HG03139 (cell line): ENCODE results near the gene ROBO1.

ENCODE experiments used
- ATAC-seq: cut with Tn5 transposase; IDR thresholded peaks from one replicate; pipeline ENCODE4 v1.9.1; 2021; ENCODE audit not compliant: unreplicated experiment

The ROBO1 gene

DNA sequence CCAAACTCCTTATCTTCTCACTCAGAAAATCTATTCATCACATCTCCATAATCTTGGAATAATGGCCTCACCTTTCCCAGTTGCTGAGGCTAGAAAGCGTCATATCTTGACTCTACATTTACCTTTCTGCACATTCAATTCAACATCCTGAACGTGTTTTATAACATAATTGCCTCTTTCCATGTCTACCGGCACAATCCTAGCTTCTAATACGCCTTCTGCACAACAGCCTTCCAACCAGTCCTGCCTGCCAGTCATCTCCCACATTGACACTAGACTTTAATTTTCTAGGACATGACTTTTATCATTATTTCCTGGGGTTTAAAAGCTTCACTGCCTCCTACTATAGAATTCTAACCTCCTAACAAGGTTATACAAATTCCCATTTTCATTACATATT is 906.6 kb downstream of the ROBO1 start:
- no peak for ATAC-seq

DNA sequence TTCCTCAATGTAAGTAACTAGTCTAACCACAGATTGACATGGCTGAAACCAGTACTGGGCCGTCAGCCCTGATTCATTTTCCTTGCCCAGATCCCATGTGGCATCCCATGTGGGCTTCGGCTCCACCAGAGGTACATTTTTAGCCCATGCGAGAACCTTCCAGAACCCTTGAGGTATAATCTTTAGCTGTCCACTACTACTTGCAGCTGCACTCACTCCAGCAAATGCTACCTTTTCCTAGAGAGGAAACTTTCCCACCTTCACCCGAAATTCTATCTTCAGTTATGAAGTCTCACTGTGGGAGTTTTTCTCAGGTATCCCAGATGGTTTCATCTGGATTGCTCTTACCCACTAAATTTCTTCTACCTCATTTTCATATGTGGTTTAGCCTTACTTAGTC is 907.2 kb downstream of the ROBO1 start:
- ATAC-seq, result no peak

DNA sequence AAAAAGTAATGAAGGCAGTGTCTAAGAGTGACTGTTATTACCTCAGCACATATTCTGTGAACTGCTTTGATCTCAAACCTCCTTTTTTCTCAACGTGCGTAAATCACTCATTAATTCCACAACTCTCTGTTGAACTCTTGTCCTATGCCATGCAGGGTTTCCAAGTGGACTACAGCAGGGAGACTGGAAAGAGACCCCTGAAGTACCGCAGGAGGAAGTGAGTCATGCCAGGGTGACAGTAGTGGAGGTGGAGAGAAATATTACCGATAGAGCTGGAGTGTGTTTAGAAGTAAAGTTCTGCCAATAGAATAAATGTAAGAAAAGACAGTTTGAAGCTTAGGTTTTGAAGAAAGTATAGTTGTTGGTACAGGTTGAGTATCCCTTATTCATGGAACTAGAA is 908.9 kb downstream of the ROBO1 start:
- no peak for ATAC-seq

DNA sequence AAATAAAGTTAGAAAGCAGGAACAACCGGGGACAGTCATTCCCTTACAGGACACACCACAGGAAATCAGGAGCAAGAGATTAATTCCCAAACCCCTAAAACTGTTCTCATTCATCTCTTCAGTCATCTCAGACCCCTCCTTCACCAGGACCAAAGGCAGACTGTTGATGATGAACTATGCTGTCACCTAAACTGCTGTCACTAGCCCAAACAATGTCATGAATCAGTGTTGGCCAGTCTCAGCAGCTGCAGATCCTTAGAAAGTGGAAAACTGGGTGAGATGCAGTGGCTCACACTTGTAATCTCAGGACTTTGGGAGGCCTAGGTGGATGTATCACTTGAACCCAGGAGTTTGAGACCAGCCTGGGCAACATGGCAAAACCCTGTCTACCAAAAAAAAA is 909.6 kb downstream of the ROBO1 start:
- no peak for ATAC-seq

DNA sequence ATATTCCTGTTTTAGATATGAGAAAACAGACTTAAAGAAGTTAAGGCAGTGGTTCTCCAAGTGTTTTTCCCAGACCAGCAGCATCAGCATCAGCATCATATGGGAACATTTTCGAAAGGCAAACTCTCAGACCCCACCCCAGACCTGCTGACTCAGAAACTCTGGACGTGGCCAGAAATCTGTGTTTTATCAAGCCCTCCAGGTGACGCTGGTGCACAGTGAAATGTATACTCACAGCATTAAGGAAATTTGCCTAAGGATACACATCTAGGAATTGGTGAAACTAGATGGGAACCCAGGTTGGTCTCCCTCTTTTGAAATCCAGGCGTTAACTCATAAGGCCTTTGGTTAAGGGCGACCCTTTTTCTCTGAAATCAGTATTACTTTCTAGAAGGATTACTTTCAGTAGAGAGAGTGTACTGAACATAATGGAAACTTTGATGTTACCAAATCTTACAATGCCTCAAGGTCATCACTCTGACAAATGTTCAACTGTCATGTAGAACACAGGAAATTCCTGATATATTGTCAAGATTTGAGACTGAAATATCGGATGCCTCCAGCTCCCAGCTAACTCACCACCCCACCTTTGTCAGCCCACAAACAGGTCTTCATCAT is 910.2 kb downstream of the ROBO1 start:
- no peak for ATAC-seq

DNA sequence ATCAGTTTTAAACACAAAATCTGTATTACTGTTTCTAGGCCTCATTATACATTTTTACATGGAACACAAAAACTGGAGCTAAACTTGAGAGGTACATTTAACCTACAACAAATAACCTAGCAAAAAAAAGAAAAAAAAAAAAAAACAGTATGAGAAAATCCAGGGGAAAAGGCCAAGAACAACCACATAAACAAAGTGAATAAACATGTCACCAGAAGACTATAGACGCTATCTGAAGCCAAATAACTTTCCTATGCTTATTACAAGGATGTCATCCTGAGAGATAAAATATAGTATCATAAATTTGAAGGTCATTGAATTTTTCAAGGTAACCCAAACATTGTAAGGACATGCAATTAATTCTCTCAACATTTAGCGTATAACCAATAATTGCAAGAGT is 911.6 kb downstream of the ROBO1 start:
- no peak for ATAC-seq

DNA sequence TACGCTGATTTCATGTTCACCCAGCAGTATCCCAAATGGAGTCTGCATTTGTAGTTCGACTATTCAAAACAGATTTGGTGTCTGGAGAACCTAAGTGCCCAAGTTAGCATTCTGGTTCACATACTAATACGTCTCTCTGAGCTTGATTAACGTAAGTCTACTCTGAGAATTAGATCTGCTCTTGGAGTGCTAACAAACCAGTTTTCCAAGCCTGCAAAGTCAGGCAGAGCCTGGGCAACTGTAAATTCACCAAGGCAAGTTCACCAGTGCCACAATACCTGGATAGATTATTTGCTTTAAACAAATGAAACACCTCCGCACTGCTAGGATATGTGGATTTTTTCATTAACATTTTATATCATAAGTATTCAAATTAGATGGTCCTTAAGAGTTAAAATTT is 912.6 kb downstream of the ROBO1 start:
- ATAC-seq, result no peak

DNA sequence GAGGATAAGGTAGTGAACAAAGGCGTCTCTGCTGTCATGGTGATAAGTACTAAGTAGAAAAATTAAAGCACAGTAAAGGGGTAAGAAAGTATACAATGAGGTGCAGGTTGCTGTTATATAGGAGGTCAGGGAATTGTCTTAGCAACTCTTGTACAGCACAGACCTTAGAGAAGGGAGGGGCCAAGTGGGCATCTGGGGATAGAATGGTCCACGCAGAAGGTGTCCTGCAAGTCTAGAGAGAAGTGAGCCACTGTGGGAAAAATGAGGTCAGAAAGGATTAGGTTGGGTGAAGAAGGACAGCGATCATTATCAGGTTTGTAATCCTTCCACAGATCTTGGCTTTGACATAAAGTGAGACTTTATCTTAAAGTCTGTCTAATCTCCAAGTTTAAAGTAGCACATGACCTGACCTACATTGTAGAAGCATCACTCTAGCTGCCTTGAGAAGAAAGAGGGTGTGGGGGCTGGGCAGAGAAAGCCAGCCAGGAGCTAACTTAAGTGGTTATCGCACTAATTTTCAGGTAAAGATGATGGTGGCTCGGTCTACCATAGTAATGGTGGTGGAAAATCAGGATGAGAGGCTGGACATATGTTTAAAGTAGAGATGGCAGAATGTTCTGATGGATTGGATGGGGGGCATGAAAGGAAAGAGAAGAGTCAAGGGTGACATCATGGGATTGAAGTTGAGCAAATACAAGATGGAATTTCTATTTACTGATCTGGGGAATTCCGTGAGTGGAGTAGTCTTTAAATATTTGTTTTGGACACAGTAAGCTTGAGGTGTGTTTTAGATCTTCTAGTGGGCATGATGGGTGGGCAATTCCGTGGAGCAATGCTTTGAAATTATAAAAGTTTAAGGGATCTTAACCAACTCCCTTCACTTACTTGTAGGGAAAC is 919.2 kb downstream of the ROBO1 start:
- no peak for ATAC-seq

DNA sequence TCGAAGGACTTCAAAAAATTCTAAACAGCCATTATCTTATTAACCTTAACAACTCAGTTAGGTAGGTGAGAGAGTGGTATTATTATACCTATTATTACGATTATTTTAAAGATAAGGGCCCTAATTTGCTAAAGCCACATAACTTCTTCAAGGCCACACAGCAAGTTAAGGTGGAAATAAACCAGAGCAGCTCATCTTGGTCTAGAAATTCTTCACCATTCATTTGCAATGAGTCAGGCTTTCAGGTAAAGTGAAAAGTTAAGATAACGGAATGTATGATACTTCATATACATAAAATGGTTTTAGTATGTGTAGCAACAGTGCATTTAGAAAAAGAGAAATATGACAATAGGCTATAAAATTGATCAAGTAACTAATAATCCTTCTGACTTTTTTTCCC is 920.2 kb downstream of the ROBO1 start:
- no peak for ATAC-seq

DNA sequence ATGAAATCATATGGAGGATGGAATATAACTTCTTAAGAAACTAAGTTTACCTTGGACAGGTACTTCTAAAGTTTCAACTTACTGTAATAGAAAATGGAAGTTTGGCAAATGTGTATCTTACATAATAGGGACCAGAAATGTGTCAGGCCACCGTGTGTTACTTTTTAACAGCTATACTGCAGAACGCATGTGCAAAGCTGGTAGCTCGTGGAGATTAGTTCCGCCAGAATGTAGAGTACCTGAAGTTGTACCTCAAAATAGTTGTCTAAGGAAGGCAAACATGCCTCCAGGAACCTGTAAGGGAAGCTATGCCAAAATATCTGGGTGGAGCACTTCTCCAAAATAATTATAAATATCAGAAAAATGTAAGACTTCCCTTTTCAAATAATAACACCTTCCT is 920.6 kb downstream of the ROBO1 start:
- no peak for ATAC-seq

DNA sequence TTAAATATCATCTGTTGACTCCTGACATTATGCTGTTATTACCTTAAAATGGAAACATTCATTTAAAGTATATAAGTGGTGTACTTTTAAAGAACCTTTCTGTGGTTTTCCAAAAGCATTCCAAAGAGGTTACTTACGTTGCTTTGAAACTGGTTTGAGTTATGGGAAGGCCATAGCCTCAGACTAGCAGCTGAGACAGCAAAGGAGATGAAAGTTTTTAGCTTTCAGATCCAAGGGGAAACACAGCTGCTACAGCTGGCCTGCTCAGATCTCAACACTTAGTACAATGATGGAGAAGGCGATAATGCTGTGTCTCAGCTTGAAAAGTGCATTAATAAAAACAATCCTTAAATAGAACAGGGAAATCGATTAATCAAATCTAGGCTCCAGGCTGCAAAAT is 921.1 kb downstream of the ROBO1 start:
- ATAC-seq, result no peak

DNA sequence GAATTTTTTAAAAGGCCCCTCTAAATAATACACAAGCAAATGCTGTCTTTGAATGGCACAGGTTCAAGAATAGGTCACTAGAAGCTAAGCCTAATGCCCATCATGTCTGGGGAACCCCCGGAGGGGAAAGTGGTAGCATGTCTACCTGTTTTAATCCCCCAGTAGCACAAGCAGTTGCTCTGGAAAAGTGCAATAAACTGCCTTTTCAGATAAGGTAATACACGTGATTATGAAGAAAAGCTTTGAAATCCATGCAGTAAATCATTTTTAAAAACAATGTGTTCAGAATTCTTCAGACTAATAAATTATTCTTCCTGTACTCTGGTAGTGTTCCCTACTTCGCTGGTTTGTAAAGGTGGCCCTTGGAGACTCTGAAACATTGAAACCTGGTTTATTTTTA is 922.2 kb downstream of the ROBO1 start:
- ATAC-seq, result no peak

DNA sequence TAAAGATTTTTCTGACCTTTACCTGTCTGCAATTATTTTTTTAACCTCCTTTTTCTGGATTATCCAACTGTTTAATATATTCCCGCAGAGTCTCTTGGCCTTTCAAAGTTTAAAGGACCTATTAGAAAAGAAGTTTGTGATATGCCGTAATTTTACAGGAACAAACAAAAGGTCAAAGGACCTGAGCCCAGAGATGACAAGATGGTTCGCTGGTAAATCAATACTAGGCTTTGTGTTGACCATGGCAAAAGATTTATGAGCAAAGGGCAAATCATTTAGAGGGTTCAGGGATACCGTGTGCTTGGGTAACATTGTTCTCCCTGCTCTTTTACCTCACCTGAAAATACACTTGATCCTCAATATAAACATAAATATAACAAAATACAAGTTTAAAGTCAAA is 923.5 kb downstream of the ROBO1 start:
- ATAC-seq, result no peak

DNA sequence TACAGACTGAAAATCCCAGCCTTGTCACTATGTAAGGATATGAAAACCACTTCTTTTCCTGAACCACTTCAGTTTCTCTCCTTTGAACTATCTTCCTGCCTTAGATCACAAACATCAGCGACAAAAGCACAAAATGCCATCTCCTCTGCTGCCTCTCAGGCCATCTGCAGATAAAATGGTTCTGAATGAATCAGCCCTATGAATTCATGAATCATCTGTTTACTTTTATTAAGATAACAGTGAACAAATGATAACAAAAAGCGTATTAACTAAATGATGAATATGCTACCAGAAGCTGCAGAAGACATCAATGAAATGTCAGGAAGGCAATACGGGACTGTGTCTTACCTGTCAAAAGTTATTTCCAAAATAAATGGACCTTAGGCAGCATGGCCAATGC is 928.1 kb downstream of the ROBO1 start:
- no peak for ATAC-seq

DNA sequence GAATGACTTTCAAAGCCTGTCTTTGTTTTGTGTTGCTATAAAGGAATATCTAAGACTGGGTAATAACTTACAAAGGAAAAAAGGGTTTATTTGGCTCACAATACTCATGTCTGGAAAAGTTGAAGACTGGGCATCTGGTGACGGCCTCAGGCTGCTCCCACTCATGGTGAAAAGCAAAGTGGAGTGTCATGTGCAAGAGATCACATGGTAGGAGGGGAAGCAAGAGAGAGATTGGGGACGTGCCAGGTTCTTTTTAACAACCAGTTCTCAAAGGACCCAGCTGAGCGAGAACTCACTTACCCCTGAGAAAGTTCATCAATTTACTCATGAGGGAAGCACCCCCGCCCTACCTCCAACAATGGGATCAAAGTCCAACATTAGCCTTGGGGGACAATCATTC is 929.4 kb downstream of the ROBO1 start:
- ATAC-seq, result no peak

DNA sequence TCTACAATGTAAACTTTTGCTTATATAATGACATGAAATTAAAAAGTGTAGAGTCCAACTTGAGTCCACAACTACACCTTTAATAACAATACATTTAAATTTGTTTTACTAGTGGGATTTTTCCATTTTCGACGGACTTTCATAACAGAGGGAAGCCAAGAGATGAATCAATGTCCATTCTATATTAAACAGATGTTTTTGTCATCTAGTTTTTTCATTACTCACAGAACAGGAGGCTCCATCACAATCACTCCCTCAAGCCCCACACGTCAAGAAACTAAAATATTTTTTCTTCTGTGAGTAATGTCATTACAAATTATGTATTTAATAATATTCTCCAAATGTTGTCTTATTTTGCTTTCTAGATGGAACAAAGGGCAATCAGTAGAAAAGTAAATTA is 932.9 kb downstream of the ROBO1 start:
- no peak for ATAC-seq

DNA sequence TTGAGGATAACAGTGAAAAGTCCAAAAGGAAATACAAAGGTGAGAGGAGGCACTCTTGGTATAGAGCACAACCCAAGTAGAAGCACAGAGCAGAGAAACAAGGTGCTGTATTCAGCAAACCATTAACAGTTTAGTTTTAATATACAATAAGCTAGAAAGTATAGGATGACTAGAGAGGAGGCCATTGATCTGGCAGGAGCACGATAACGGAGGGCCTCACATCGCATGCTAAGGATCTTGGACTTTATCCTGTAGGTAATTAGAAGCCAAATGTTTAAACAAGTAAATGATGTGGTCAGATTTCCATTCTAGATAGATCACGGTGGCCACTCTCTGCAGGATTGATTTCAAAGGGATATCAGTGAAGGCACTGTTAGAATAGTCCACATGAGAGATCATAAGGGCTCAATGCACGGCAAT is 935.0 kb downstream of the ROBO1 start:
- ATAC-seq, result no peak

DNA sequence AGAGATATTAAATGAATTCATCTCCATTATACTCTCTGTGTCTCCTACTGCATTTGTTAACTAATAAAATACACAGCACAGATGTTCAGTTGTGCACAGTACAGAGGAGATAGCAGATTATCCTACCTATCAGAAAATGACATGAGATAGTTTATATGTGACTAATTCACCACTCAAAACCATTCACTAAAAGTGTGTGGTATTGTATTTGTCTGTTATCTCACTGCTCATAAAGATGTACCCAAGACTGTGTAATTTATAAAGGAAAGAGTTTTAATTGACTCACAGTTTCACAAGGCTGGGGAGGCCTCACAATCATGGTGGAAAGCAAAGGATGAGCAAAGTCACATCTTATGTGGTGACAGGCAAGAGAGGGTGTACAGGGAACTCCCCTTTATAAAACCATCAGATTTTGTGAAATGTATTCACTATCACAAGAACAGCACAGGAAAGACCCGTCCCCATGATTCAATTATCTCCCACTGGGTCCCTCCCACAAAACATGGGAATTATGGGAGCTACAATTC is 936.3 kb downstream of the ROBO1 start:
- ATAC-seq, result no peak

DNA sequence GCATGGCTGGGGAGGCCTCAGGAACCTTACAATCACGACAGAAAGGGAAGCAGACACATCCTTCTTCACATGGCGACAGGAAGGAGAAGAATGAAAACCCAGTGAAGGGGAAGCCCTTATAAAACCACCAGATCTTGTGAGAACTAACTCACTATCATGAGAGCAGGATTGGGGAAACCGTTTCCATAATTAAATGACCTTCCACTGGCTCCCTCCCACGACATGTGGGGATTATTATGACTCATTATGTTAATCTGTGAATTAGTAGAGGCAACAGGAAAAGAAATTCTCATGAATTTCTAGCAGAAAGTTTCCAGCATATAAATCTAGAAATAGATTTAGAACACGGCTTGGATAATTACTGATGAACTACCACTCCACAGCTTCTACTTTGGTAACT is 937.3 kb downstream of the ROBO1 start:
- ATAC-seq, result no peak

DNA sequence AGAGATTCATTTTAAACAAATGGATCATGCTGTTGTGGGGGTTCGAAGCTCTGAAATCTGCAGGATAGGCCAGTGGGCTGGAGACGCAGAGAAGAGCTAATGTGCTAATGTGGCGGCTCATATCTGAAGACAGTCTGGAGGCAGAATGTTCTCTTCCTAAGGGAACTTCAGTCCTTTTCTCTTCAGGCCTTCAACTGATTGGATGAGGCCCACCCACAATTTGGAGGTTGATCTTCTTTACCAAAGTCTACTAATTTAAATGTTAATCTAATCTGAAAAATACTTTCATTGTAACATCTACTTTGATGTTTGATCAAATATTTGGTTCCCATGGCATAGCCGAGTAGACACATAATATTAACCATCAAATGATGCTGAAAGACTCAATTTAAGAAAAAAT is 940.2 kb downstream of the ROBO1 start:
- no peak for ATAC-seq

DNA sequence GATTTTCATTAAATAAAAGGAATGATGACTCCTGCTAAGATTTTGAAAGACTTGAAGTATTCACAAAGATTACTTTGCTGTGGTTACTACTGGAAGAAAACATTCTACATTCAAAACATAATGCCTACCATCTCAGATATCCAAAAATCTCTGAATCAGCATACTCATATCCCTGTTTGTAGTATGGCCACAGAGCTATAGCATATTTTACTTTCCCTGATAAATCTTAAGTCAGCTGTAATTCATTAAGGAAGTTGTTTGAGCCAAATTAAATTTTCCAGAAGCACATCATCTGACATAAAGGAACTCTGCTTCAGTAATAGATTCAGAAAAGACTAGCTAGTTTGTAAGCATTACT is 942.0 kb downstream of the ROBO1 start:
- ATAC-seq, result no peak

DNA sequence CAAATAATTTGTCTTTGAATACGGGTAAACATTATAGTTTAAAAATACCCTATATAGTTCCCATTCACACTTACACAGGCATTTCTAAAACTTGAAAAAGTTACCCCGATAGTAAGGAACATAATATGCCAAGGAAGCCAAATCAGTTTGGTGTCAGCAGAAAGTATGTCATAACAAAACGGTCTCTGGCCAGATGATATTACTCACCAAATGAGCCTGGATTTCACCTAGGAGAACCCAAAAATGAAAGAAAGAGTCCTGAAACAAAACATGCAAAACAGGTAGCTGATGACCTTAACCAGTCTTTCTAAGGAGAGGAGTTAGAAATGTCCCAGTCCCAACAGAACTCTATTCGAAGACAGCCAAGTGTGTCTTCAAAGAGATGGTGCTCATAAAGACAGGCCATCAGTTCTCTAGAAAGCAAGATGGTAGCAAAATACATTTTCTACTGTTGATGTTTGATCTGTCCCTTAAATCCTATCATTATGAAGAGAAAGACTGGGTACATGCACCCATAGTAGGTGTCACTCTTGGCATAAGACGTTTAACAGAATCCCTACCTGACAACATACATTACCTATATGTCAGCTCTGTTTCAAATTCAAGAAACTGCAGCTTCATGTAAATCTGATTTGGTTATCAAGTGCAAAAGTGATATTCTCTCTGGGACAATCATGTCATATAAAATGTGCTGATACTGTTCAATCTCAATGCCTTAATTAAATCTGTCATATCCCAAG is 942.5 kb downstream of the ROBO1 start:
- ATAC-seq, result no peak
